Measurements from ENCODE around the gene SLC25A51. TPM values are rescaled to one million over a fixed set of nuclear protein-coding genes. Genes with fewer than 3 reads are reported as not detected.

SLC25A51 gene, protein sequence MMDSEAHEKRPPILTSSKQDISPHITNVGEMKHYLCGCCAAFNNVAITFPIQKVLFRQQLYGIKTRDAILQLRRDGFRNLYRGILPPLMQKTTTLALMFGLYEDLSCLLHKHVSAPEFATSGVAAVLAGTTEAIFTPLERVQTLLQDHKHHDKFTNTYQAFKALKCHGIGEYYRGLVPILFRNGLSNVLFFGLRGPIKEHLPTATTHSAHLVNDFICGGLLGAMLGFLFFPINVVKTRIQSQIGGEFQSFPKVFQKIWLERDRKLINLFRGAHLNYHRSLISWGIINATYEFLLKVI
- 50.1 to 52.5 TPM (median 50.5 TPM) in 3 replicates for total RNA-seq
- long read RNA-seq, transcript SLC25A51-203 (4 exons, 1,871 nt), result major isoform, 10 of 21 reads
- long read RNA-seq, partial matches to known transcripts, result 0 of 21 reads
- long read RNA-seq, other reads (novel, unspliced or antisense), result 8 of 21 reads

DNA sequence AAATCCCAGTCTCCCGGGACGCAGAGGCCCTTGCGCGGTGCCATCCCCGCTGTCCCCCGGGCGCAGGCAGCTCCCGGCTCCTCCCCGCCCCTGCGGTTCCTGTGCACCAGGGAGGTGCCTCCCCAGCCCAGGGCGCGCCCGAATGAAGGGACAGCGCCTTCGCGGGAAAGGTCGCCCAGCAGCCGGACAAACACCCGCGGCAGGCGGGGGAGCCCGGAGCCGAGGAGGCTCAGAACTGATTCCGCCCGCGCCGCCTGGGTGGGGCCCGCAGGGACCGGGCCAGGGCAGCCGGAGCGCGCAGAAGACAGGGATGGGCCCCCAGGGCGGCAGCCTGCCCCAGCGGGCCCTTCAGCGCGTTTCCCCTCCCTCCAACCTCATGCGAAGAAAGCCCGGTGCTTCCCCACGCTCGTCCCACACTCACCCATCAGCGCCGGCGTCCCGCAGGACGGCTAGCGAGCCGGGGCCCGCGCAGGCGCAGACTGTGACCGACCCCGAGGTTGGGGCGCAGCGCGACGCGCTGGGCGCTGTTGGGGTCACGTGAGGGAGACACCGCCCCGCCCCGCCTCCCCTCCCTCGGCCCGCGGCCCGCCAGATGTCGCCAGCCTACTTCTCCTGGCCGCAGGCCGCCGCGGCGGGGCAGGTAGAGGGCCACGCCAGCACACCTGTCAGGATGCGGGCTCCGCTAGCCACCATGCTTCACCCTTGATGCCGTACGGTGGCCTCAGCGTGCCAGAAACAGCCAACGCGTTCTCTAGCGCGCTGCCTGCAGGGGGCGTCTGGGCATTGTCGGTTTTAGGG, at the start of gene SLC25A51:
TSS of gene SLC25A51 (minus strand) at position 481 of the 798 bp plus-strand sequence. CDS start 15,577 bp downstream, outside the sequence.
- TF ChIP-seq, protein P1, sequence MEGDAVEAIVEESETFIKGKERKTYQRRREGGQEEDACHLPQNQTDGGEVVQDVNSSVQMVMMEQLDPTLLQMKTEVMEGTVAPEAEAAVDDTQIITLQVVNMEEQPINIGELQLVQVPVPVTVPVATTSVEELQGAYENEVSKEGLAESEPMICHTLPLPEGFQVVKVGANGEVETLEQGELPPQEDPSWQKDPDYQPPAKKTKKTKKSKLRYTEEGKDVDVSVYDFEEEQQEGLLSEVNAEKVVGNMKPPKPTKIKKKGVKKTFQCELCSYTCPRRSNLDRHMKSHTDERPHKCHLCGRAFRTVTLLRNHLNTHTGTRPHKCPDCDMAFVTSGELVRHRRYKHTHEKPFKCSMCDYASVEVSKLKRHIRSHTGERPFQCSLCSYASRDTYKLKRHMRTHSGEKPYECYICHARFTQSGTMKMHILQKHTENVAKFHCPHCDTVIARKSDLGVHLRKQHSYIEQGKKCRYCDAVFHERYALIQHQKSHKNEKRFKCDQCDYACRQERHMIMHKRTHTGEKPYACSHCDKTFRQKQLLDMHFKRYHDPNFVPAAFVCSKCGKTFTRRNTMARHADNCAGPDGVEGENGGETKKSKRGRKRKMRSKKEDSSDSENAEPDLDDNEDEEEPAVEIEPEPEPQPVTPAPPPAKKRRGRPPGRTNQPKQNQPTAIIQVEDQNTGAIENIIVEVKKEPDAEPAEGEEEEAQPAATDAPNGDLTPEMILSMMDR (IDR thresholded peaks at IDR 0.05), result peak; percentile 99
- H3K27ac Mint-ChIP-seq (ENCODE audit: unreplicated experiment), result peak within 1 kb of the TSS; percentile 88
- peak within 1 kb of the TSS; percentile 82 for H3K4me3 Mint-ChIP-seq (ENCODE audit: unreplicated experiment)
- peaks cover 3% of the 10 kb centered on the region for H3K36me3 Mint-ChIP-seq (ENCODE audit: low read depth)
- H3K27me3 Mint-ChIP-seq (ENCODE audit: low read depth), result no peaks in the 10 kb centered on the region
- H3K4me1 Mint-ChIP-seq (ENCODE audit: low read depth), result peaks cover 32% of the 10 kb centered on the region
- no peaks in the 10 kb centered on the region for H3K9me3 Mint-ChIP-seq (ENCODE audit: low read depth)
- no peak for DNase-seq (ENCODE audit: low spot score)

DNA sequence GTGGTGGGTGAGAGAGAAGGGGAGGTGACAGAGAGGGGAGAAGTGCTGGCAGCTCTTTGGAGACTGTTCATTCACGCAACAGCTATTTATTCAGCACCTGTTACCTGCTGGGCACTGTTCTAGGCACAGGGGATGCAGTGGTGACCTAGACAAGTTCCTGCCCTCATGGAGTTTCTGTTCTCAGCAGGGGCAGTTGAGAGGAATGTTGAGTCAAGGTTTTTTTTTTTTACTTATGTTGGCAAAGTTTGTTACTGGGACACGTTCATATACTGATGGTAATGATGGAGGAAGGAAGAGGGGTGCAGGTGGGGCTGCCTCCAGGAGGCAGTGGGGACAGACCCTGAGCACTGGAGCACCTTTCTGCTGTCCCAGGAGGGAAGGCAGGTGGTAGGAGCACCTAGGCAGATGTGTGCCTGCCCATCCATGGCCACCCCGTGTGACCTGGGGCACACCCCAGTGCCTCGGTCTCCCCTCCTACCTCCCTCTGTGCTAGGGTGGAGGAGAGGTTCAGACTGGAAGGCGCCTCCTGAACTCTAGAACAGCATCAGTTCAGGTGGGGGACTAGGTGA, 49.4 kb upstream of the SLC25A51 start:
- DNase-seq (ENCODE audit: low spot score), result peak; percentile 67
- Mint-ChIP-seq H3K27me3 (ENCODE audit: low read depth) (no peaks in the 10 kb centered on the region), H3K4me1 (ENCODE audit: low read depth) (peaks cover 71% of the 10 kb centered on the region), H3K27ac (ENCODE audit: unreplicated experiment) (peak overlapping the region; percentile 94), H3K36me3 (ENCODE audit: low read depth) (peaks cover 25% of the 10 kb centered on the region), H3K9me3 (ENCODE audit: low read depth) (peaks cover 6% of the 10 kb centered on the region), H3K4me3 (ENCODE audit: unreplicated experiment) (no peak overlapping the region)
- TF ChIP-seq, protein P1 (IDR thresholded peaks at IDR 0.05), result no peak

DNA sequence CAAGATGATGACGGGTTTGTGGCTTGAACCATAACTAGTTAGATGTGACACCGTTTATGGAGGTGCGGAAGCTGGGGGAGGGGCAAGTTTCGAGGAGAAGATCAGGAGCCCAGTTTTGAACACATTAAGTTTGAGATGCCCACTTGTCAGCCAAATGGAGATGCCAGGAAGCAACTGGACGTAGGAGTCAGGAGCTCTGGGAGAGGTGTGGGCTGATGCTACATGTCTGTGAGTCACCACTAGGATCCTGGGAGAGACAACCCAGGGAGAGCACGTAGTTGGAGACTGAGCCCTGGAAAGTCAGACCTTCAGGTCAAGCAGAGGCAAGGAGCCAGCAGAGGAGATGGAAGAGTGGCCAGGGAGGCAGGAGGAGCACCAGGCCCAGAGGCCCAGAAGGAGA, 48.8 kb upstream of the SLC25A51 start:
- Mint-ChIP-seq H3K36me3 (ENCODE audit: low read depth) (peaks cover 29% of the 10 kb centered on the region), H3K27ac (ENCODE audit: unreplicated experiment) (peak overlapping the region; percentile 94), H3K4me3 (ENCODE audit: unreplicated experiment) (no peak overlapping the region), H3K4me1 (ENCODE audit: low read depth) (peaks cover 76% of the 10 kb centered on the region), H3K27me3 (ENCODE audit: low read depth) (no peaks in the 10 kb centered on the region), H3K9me3 (ENCODE audit: low read depth) (peaks cover 6% of the 10 kb centered on the region)
- no peak for DNase-seq (ENCODE audit: low spot score)
- TF ChIP-seq, protein P1 (IDR thresholded peaks at IDR 0.05), result no peak

DNA sequence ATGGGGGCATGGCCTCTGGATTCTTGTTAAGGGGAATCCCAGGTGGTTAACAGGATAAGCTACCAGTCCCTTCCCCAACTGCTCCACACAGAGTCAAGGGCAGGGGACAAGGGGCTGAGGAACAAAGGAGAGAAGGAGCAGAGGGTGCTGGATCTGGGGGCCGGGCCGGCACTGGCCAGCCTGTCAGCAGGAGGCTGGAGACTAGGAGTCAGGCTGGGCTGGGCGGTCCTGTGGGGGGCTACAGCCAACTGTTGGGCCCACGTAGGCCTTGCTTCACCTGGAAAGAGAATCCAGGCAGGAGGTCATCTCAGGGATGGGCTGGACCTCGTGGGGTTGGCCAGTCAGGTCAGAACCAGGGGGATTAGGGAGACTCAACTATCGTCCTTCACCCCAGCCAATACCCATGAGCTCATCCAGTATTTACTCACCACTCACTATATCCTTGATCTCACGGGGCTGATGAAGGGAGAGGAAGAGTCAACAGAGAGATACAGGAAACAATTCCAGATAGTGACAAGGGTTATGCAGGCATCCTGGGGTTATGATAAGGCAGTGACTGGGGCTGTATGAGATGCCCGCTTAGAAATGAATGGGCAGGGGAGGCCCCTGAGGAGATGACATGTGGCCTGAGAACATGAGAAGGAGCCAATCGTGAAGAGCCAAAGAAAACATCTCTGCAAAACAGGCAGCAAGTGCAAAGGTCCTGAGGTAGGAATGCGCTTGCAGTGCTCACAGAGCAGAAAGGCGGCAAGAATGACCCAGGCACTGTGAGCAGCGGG, 47.9 kb upstream of the SLC25A51 start:
- H3K4me1 Mint-ChIP-seq (ENCODE audit: low read depth), result peaks cover 78% of the 10 kb centered on the region
- no peak overlapping the region for H3K4me3 Mint-ChIP-seq (ENCODE audit: unreplicated experiment)
- H3K27me3 Mint-ChIP-seq (ENCODE audit: low read depth), result no peaks in the 10 kb centered on the region
- peak overlapping the region; percentile 94 for H3K27ac Mint-ChIP-seq (ENCODE audit: unreplicated experiment)
- H3K9me3 Mint-ChIP-seq (ENCODE audit: low read depth), result peaks cover 6% of the 10 kb centered on the region
- peaks cover 30% of the 10 kb centered on the region for H3K36me3 Mint-ChIP-seq (ENCODE audit: low read depth)
- no peak for DNase-seq (ENCODE audit: low spot score)
- TF ChIP-seq, protein P1 (IDR thresholded peaks at IDR 0.05), result no peak
